HG03060 (cell line): ENCODE results near the gene AFAP1.

Source experiments
- ATAC-seq: cut with Tn5 transposase; IDR thresholded peaks from one replicate; pipeline ENCODE4 v1.9.1; 2021; ENCODE audit warnings: low read depth, moderate number of reproducible peaks; ENCODE audit not compliant: unreplicated experiment

AFAP1 gene

DNA sequence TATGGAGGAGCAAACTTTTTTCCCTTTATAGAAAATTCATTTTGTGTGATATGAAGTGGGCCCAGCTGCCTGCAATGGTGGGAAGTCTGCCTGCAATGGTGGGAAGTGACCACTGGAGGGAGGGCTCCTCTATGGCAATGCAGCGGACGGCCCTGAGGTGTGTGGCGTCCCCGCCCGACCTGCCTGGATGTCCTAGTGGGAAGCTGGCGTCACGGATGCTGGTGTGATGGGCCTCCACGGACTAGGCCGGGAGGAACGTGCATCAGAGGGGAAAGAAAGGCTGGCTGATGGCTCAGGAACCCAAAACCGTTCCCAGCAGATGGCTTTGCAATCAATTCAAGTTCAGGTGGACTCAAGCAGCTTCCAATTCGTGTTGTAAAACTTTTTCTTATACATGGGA is 177.9 kb downstream of the AFAP1 start:
- ATAC-seq: peak; percentile 69

DNA sequence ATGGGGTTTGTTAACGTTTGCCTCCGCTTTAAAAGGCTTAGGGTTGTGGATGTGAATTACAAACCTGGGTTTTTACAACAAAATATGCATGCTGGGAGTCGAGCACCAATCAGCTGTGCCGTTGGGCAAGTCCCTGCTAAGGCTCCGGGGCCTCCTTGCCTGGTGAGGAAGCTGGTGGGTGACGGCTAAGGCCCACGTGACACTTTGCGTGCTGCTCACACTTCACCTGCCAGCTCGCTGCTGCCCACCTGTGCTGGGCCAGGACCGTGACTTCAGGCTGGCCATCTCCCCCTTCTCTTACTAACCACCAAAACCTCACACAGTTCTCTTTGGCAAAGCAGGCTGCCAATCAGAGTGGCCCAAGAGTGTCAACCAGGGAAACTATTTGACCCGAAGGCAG is 178.3 kb downstream of the AFAP1 start:
- no peak for ATAC-seq

DNA sequence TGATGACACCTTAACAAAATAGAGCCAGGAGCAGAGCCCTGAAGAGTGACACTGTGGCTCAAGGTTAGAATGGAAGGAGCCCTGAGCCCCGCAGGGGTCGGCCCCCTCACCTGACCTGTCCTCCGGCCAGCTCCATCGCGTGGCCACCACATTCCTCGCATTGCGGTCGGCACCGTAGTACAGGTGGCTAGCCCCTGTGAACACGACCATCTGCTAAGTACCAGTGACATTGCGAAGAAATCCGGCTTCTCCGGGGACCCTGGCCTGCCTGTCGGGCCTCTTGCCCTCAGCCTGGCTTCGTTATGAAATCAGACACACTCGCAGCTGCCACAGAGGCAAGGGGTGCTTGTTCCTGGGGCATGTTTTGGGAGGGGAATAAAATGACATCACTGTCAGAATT is 179.0 kb downstream of the AFAP1 start:
- ATAC-seq: no peak

DNA sequence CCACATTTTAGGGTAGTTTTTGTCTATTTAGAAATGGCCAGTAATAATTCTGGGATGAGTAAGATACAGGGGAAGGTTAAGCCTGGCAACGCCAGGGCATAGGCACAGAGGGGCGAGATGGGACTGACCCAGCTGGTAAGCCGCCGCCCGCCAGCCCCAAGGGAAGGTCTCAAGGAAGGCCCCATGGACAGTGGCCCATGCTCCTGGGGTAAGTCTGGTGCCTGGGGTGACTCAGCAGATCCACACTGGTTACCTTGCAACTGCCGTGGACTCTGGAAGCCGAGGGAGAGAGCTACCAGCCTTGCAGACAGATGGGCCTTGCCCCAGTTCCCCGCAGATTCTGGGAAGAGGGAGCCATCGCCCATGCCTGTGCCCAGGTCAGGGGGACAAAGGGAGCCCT is 179.4 kb downstream of the AFAP1 start:
- no peak for ATAC-seq

DNA sequence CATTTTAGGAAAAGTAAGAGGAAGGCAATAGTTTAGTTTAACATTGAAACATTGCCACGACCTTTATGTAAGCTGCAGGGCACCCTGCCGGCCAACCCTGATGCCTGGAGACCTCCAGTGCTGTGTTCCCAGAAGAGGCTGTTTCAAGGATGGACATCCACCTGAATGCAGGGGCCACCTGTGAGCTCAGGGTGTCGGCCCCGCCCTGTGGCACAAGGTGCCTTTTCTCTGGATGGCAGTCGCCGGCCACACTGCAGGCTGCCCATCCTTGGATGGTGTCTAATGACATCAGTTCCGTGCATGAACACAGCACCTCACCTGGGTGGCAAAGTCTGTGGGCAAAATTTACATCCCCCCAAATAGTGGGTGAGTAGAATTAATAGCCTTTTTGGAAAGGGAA is 180.0 kb downstream of the AFAP1 start:
- ATAC-seq: no peak

DNA sequence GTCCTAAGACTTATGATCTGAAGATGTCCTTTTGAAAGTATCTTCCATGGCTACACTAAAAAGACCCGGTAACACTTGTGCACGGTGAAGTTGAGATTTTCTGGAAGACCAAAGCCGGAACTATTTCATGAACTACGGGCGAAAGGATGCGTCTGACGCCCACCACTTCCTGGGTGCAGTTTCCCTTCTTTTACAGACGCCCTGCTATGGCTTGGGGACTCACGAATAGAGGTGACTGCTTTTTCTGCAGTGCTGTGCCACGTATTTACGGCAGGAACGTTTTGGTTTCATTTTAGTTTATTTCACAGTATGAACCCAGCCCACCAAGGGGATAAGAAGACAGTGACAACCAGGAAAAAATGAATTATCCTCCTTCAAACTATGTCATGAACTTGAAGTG is 180.4 kb downstream of the AFAP1 start:
- no peak for ATAC-seq

DNA sequence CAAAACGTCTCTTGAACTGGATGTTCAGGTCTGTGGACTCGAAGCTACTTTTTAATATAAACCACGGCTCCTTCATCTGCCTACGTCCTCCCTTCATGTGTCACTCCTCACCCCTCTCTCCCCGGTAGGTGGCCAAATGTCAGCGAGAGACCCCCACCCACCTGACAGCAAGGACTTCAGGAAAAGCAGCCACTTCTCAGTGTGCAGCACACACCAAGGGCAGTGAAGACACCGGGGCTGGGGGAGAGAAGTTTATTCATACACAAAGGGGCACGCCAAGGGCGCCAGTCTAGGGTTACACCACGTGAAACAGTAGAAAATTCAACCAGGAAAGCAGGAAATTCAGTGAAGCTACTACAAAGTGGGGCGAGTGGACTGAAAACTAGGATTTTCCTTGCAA is 181.2 kb downstream of the AFAP1 start:
- ATAC-seq: no peak

DNA sequence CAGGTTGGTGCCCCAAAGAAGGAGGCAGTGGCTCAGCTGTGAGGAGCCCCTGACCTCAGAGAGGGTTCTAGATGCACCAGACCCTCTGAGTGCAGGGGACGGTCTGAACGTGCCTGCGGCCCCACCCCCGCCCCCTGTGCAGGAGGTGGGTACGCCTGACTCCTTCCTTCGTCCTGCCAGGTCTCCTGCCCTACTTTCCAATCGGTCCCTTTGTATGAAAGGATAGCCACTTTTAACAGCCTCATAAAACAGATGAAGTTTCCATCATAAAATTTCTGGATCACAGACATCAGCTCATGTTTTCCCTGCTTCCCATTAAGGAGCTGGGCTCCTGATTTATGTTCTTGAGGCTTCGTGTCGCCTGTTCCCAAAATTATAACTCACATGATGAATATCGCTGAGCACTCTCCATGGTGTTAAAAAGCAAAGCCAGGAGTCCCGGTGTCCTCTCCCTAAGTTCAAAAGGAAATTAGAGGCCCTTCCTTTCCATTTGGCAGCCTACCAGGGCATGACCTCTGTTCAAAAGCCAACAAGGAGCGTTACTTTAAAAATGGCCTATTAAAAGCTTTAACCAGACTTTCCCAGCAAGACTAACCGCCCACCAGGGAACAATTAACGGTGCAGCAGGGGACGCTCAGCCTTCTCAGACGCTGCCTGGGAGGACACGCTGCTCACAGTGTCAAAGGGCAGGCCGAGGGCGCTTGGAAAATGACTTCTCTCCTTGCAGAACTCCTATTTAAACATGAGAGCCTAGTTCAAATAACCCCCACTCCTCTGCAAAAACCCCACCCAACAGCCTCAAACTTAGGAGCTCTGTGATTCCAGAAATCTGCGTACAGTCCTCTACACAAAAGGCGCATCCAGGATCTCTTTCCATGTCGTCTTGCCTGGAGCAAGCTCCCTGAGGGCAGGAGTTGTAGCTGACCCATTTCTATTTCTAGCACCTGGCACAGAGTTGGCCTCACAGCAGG is 181.9 kb downstream of the AFAP1 start:
- ATAC-seq: no peak

DNA sequence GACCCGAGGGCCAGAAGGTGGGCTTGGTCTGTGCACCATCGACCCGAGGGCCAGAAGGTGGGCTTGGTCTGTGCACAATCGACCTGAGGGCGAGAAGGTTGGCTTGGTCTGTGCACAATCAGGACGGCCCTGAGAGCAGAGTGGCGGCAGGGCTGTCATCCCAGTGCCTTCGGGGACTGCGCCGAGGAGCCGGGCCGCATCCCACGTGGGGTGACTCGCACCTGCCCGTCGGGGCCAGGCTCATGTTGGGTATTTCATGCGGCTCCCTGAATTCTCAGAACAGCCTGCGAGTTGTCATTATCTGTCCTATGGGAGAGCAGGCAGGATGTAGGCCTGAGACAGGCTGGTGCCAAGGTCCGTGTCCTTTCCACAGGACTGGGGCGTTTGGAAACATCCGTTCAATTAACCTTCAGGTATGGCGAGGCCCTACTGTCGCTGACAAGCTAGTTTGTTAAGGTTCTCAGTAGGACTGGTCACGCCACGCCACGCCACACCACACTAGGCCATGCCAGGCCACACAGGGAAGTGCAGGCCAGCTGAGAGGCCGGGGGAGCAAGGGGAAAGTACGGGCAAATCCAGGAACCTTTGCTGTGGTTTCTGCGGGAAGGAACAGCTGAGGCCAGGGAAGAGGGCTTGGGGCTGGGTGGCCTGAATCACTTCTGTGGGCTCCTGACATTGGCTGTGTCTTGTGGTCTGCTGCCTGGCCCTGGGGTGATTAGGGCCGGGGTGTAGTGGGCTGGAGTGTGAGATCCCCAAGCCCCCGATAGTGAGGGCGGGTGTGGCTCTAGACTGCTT is 182.9 kb downstream of the AFAP1 start:
- ATAC-seq: no peak

DNA sequence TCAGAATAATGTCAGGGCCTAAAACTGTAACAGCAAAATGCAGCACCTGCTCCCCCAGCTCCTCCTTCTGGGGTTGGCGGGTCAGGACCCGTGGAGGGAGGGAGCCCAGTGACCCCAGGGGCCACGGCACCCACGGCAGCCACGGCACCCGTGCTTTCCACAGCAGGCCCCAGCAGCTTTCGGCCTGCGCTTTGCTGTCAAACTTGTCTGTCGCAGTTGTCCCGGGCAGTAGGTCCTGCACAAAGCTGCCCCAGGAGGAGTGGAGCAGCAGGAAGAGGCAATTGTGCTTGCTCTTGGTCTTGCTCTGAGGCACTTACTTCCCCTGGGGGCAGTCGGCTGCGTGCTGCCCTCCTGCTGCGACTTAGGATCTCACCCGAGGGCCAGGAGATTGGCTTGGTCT is 183.6 kb downstream of the AFAP1 start:
- no peak for ATAC-seq

DNA sequence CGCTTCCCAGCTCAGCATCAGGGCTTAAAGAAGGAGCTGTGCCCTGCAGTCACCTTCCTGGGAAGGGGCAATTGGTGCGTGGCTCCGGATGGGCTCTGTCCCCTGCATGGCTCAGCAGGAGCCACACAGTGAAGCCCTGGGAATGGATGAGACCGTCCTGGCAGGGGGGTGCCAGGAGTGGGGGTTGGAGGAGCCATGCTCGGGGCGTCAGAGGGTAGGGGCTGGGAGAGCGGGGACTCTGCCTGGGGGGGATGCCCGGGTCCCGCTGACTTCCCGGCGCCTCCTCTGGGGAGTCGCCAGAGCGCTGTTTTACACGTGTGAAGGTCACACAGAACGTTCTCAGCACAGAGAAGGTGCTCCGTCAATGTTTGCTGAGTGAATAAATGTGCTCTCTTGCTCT is 184.1 kb downstream of the AFAP1 start:
- ATAC-seq: no peak

DNA sequence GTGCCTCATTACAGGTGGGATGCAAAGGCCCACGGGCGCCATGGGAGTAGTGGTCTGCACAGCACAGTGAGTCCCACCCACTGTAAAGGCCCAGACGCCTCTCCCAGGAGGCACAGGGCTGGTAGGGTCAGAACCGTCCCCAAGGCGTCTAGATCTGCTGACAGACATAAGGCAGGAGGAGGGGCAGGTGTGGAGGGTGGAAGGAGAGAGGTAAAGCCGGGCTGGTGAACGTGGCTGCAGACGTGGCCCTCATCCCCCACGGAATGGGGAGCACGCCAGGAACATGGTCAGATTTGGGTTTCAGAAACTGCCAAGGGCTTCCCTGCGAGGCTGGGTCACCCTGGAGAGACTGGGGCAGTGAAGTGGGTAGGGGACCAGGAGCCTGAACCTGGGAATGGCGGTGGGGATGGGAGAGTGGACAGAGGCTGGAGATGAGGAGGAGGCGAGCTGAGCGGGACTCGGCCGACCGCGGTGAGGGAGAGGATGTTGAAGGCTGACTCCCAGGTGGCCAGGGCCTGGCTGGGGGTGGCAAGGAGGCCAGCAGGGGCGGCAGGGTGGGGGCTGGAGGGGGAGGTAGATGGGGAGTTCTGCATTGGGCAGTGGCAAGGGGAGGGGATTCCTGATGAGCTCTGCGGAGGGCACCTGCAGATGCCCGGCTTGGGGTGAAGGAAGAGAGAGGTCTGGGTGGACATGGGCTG is 184.9 kb downstream of the AFAP1 start:
- no peak for ATAC-seq

DNA sequence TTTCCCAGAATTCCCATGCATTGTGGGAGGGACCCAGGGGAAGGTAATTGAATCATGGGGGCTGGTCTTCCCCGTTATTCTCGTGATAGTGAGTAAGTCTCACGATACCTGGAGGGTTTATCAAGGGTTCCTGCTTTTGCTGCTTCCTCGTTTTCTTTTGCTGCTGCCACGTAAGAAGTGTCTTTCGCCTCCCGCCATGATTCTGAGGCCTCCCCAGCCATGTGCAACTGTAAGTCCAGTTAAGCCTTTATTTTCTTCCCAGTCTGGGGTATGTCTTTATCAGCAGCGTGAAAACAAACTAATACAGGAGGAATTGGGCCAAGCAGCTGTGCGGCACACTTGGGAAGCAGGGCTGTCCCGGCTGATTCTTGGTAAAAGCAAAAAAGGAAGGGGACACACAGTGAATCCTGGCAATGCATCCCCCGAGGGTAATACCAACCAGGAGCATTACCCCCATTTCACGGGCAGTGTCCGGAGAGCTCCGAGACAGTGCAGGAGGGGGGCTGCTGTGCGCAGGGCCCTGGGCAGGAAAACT is 185.7 kb downstream of the AFAP1 start:
- no peak for ATAC-seq

DNA sequence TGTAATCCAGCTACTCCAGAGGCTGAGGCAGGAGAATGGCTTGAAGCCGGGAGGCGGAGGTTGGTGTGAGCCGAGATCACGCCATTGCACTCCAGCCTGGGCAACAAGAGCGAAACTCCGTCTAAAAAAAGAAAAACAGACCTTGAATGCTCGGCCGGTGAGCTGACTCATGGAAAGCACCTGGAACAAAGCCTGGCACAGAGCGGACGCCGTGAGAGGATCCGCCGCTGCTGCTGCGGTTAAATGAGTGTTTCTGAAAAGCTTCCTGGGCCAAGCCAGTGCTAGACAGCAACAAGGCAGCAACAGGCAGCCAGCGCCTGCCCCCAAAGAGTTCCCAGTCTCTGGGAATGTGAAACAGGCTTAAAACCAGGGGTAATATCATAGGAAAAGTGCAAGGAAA is 186.4 kb downstream of the AFAP1 start:
- ATAC-seq: no peak

DNA sequence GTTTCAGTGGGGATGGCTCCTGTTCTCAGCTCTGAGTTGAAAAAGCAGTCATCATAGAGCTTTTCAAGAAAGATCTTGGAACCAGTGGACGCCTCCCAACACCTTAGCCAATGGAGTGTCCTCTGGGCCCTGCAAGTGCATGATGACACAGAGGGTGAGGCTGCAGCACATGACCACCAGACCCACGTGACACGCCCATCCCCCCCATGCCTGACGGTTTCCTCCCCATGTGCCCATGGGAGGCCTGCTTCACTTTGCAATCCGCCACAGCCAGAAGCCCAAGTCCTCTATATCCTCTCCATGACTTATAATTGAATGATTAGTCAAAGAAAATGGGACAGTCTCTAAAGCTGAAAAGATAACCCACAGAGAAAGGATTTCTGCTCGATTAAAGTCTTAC is 187.0 kb downstream of the AFAP1 start:
- ATAC-seq: no peak

DNA sequence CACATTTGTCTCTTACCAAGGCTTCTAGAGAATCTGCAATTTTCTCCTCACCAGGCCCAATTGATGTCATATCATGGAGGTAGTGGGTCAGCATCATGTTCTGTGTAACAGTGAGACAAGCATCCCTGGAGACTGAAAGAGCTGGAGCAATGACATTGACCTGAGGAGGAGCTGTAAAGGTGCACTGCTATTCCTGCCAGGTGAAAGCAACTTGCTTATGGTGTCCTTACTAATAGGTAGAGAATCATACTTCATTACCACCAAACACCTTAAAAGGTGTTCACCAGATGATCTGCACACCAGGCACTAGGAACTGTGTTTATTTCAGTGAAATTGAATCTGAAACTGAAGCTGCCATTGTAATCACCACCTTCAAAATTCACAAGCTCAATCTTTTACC is 188.7 kb downstream of the AFAP1 start:
- ATAC-seq: no peak

DNA sequence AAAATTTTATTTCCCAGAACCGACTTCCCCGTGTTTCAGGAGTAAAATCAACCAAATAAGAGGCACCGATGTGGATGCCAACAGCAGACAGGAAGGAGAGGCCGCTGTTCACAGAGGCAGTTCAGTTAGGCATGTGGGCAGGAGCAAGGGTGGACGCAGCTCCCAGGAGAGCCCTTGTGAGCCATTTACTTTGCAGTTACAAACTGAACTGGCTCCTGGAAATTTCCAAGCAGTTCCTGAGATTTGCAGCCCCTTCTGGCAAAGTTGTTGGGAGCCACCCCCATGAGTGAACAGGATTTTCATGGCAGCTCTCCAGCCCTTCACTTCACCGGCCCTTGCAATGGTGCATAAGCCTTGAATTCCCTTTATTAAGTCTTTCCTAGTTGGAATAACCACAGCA is 189.1 kb downstream of the AFAP1 start:
- no peak for ATAC-seq

DNA sequence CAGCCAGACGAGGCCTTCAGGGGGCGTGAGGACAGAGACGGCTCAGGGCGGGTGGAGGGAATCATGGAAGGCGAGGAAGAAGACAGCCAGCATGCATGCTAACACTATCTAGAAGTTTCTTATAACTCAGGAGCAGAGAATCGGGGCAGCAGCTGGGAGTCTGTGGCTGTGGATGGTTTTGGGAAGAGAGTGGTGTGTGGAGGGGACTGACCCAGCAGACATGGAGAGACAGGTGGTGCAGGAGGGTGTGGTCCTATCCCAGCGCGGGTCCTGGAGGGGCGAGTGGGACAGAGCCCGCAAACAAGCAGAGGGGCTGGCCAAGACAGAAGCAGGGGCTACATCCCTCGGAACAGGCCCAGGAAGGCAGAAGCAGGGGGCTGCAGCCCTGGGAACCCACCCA is 192.1 kb downstream of the AFAP1 start:
- no peak for ATAC-seq

DNA sequence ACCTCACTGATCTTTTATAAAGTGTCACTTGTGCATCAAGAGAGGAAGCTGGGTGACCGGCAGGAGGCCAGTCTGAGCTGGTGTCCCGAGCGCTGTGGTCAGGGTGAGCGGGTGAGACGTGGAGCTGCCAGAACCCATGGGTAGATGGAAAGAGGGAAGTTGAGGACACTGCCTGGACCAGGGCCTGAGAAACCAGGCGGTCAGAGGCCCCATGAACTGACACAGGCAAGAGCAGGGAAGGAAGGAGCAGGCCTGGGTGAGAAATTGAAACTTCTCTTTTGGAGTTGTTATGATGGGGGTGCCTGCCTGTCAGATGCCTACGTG is 192.6 kb downstream of the AFAP1 start:
- no peak for ATAC-seq

DNA sequence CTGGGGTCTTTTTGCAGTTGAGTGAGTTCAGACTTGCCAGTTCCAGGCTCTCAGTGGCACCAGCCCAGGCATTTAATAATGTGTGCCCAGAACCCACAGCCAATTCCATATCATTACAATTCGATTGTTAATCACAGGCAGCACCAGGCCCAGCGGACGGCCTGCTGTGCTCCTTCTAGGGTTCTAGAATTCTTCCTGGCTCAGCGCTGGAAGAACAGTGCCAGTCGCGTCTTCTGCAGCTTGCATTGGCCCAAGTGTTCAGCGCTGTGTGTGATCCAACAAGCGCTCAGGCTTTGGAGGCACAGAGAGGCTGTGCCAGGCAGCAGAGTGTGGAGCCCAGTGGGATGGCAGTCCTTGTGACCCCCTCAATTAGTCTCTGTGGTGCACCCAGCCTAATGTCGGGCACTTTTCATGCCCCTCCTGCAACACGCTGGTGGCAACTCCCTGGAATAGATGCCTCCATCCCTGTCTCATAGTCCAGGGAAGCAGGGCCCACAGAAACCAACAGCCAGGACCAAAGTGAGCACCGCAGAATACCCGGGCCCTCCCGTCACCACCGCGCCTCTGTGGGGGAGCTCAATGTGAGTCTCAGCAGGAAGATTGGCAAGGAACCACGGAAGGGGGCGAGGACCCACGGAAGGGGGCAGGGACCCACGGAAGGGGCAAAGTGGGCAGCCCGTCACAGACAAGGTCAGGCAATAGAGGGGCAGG is 193.2 kb downstream of the AFAP1 start:
- no peak for ATAC-seq
